HG03108 (cell line): ENCODE data around the gene KCTD7.
"Not testable (repeated sequence)": the region's sequence is repeated elsewhere in the genome, so short reads cannot be mapped to it uniquely, and the experiment has no call there.

Experiments used
- ATAC-seq: cut with Tn5 transposase; IDR thresholded peaks from one replicate; pipeline ENCODE4 v1.9.1; 2021; ENCODE audit warnings: moderate library complexity; ENCODE audit not compliant: unreplicated experiment

KCTD7 gene

GRCh38 chr7:66679633-66680244, 51.1 kb downstream of the KCTD7 start:
- no peak for ATAC-seq

GRCh38 chr7:66681491-66682349, 53.0 kb downstream of the KCTD7 start:
- peak; percentile 88 for ATAC-seq

DNA sequence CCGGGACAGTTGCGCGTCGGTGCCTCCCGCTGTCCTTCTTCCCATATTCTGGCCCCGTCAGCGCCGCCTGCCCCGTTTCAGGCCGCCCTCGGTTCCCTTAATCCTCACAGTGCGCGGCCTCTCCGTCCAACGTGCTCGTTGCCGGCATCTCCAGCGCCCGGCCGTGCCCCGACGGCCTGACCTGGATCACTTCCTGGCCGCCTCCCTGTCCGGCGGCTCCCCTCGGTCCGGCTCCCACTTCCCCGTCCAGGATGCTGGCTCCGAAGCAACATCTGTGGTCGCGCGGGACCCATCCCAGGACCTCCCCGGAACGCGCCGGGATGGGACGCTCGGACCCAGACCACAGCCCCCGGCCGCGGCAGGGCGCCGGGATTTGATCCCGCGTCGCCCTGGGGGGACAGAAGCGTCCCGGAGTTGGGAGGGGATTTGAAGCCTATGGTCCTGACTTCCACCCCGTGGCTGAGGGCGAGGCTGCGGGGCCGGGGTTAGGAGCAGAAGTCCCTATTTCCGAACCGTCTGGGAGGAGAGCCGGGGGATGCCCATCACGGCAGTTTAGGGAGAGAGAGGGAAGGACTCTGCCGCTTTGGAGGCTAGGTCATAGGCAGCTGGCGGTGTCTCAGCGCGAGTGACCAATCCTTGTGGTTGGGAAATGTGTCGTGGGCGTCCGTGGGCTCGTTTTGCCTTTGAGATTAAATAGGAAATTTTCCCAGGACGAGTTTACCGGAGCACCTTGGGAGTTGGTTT, 53.8 kb downstream of the KCTD7 start:
- ATAC-seq: peak; percentile 12

DNA sequence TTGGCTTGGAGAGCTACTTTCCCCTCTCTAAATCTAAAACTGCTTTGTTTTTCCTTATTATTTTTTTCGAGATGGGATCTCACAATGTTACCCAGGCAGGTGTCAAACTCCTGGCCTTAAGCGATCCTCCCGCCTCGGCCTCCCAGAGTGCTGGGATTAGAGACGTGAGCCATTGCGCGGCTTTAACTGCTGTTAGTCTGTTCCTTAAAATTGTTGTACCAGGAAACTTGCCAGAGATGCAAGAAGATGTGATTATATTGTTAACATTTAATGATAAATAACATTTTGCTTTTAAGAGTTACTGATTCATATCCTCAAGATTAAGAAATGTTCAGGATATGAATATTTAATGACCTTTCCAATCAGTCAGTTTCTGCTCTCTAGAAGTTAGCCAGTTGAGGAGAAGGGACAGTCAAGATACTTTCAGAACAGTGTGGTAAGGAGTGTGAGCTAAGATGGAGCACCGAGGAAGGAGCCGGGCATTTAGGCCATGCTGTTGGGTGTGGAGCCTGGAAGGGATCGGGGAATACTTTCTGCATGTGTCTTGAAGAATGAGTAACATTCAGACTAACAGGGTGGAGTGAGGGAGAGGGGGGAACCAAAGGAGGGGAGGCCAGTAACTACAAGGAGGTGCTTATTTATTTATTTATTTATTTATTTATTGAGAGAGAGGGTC, 54.6 kb downstream of the KCTD7 start:
- not testable (repeated sequence) for ATAC-seq

GRCh38 chr7:66683770-66684123, 55.1 kb downstream of the KCTD7 start:
- ATAC-seq: no peak

- ATAC-seq: not testable (repeated sequence)
These were observed 57.0 kb downstream of the KCTD7 start for GRCh38 chr7:66685663-66686062.

DNA sequence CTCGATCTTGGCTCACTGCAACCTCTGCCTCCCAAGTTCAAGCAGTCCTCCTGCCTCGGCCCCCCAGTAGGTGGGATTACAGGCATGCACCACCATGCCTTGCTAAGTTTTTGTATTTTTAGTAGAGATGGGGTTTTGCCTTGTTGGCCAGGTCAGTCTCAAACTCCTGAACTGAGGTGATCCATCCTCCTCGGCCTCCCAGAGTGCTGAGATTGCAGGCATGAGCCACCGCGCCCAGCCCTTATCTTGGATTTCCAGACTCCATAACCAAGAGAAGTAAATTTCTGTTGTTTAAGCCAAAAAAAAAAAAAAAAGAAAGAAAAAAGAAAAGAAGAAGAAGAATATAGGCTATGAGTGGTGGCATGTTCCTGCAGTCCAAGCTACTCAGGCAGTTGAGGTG, 58.5 kb downstream of the KCTD7 start:
- ATAC-seq: no peak

GRCh38 chr7:66687672-66688071, 59.0 kb downstream of the KCTD7 start:
- ATAC-seq: not testable (repeated sequence)

DNA sequence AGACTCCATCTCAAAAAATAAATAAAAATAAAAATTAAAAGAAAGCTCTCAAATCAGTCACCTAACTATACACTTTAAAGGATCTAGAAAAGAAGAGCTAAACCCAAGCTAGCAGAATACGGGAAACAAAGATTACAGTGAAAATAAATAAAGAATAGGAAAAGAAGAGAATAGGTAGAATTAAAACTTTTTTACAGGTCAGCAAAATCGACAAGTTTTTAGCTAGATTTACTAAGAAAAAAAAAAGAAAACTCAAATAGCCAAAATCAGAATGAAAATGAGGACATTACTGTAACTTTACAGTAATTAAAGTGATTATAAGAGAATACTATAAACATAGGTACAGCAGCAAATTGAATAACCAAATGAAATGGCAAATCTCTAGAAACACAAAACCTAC, 60.4 kb downstream of the KCTD7 start:
- no peak for ATAC-seq

DNA sequence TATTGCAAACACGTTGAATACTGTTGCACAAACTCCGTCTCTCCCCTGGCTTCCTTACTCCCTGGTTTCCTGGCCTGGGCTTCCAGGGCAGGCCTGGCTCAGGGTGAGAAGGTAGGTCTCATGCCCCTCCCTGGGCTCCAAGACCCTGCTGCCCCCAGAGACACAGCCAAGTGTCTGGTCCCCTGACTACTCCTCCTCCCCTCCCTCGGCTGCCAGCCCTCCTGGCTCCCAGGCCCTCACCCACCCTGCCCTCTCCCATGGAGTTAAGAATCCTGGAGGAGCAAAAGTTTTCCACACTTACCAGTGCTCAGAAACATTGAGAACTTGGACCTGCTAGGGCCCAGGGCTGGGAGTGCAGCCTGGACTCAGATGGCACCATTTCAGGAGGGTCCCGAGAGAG, 64.7 kb downstream of the KCTD7 start:
- ATAC-seq: no peak
